T1000 (cell line): ENCODE results near the gene UCHL5.

Experiments
- DNase-seq: peaks from one replicate; lab custom pipeline; 2025; ENCODE audit warnings: mixed read lengths; lab: John Stamatoyannopoulos, UW

The UCHL5 gene

DNA sequence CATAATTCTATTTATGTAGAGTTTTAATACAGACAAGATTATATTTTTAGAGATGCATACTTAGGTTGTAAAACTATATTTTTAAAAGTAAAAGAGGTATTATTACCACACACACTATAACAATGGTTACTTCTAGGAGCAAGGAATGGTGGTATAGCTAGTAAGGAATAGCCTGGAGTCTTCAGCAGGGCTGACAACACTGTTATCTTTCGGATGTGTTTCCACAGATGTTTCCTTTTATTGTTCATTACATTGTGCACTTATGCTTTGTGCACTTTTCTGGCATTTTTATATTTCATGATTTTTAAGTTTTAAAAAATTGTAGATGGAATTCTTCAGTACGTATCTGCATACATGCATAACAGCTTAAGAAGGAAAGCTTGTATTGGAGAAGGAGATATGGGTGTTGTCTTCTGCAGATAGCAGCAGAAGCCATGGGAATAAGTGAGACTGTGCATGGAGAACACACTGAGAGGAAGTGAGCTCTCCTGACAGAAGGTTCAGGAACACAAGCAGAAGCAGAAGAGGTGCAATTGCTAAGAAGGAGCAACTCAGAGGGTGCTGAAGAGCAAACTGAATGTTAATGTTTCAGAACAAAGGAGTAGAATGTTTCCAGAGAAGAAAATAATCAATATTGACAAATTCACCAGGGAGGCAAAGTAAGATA is 91.8 kb downstream of the UCHL5 start:
- no peak for DNase-seq

GRCh38 chr1:192966073-192966472 is 93.1 kb downstream of the UCHL5 start:
- no peak for DNase-seq

DNA sequence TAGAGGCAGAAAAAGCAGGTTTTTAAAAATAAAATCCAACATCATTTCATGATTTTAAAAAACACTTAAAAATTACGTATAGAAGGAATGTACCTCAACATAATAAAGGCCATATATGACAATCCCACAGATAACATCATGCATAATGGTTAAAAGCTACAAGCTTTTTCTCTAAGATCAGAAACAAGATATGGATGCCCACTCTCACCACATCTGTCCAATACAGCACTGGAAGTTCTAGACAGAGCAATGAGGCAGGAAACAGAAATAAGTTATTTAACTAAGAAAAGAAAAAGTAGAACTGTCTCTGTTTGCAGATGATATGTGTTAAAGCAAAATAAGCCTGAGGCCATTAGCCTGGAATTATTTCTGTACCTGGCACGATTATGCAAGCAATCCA is 96.3 kb downstream of the UCHL5 start:
- no peak for DNase-seq
